ENCODE results near the gene KLHL29. TPM values are rescaled to one million over a fixed set of nuclear protein-coding genes. Genes with fewer than 3 reads are reported as not detected.

The KLHL29 gene
- total RNA-seq, 1 experiment from 2014 or later = 43.1 TPM

GRCh38 chr2:23379220-23379695 is 5.7 kb upstream of the KLHL29 start:
- H3K4me3 Mint-ChIP-seq (ENCODE audit: unreplicated experiment) = no peak overlapping the region
- no peak overlapping the region for H3K27ac Mint-ChIP-seq (ENCODE audit: low read depth, unreplicated experiment)
- H3K36me3 Mint-ChIP-seq (ENCODE audit: insufficient read depth, unreplicated experiment) = no peaks in the 10 kb centered on the region
- H3K9me3 Mint-ChIP-seq (ENCODE audit: unreplicated experiment) = no peaks in the 10 kb centered on the region
- CTCF ChIA-PET = interaction anchor here (0.6 to 0.7 kb wide), 2 partner anchors 69 to 391 kb away, joined by 3 read pairs; no protein-coding TSS in a partner anchor
- no peak for DNase-seq (ENCODE audit: unreplicated experiment)
- H3K27me3 Mint-ChIP-seq (ENCODE audit: insufficient read depth, unreplicated experiment) = no peaks in the 10 kb centered on the region
- intact Hi-C loops (cut with micrococcal nuclease) = no loop called here
- TF ChIP-seq CTCF (IDR thresholded peaks at IDR 0.05; ENCODE audit: unreplicated experiment) = no peak
- POLR2A ChIA-PET = interaction anchor here (0.6 to 0.8 kb wide), 4 partner anchors 27 to 700 kb away, joined by 3 to 4 read pairs (median 3); no protein-coding TSS in a partner anchor
- peaks cover 46% of the 10 kb centered on the region for H3K4me1 Mint-ChIP-seq (ENCODE audit: insufficient read depth, unreplicated experiment)
- BruUV-seq (replicated peaks) = no TSS peak

GRCh38 chr2:23380562-23381065 is 4.4 kb upstream of the KLHL29 start:
- H3K27me3 Mint-ChIP-seq (ENCODE audit: insufficient read depth, unreplicated experiment) = no peaks in the 10 kb centered on the region
- BruUV-seq (replicated peaks) = TSS peak; percentile 78

GRCh38 chr2:23381084-23381483 is 3.9 kb upstream of the KLHL29 start:
- peak; percentile 97 for DNase-seq (ENCODE audit: unreplicated experiment)
- TF ChIP-seq CTCF (IDR thresholded peaks at IDR 0.05; ENCODE audit: unreplicated experiment) = no peak
- Mint-ChIP-seq H3K4me3 (ENCODE audit: unreplicated experiment) (peak overlapping the region; percentile 73), H3K9me3 (ENCODE audit: unreplicated experiment) (no peaks in the 10 kb centered on the region), H3K27ac (ENCODE audit: low read depth, unreplicated experiment) (peak overlapping the region; percentile 98), H3K4me1 (ENCODE audit: insufficient read depth, unreplicated experiment) (peaks cover 49% of the 10 kb centered on the region), H3K27me3 (ENCODE audit: insufficient read depth, unreplicated experiment) (no peaks in the 10 kb centered on the region), H3K36me3 (ENCODE audit: insufficient read depth, unreplicated experiment) (no peaks in the 10 kb centered on the region)
- ChIA-PET POLR2A (interaction anchor here (0.7 to 1.2 kb wide), 3 partner anchors 12 to 328 kb away, joined by 3 read pairs; no protein-coding TSS in a partner anchor), CTCF (interaction anchor here (0.6 to 0.7 kb wide), 4 partner anchors 21 to 1022 kb away, joined by 3 to 4 read pairs (median 3); no protein-coding TSS in a partner anchor)
- TSS peak; percentile 22 for BruUV-seq (replicated peaks)
- intact Hi-C loops (cut with micrococcal nuclease) = loop anchor here (10.0 kb wide), 3 partner anchors 104 to 384 kb away; no protein-coding TSS in a partner anchor

More at GRCh38 chr2:23380562-23381065, 4.4 kb upstream of the KLHL29 start:
- intact Hi-C loops (cut with micrococcal nuclease) = loop anchor here (10.0 kb wide), 3 partner anchors 104 to 384 kb away; no protein-coding TSS in a partner anchor
- CTCF ChIA-PET = interaction anchor here (0.6 to 0.7 kb wide), 3 partner anchors 21 to 1021 kb away, joined by 3 read pairs; no protein-coding TSS in a partner anchor
- H3K27ac Mint-ChIP-seq (ENCODE audit: low read depth, unreplicated experiment) = peak overlapping the region; percentile 98
- POLR2A ChIA-PET = interaction anchor here (1.2 kb wide), 1 partner anchor 12 kb away, joined by 3 read pairs; no protein-coding TSS in a partner anchor
- no peaks in the 10 kb centered on the region for H3K9me3 Mint-ChIP-seq (ENCODE audit: unreplicated experiment)
- peak overlapping the region; percentile 73 for H3K4me3 Mint-ChIP-seq (ENCODE audit: unreplicated experiment)
- H3K4me1 Mint-ChIP-seq (ENCODE audit: insufficient read depth, unreplicated experiment) = peaks cover 49% of the 10 kb centered on the region
- H3K36me3 Mint-ChIP-seq (ENCODE audit: insufficient read depth, unreplicated experiment) = no peaks in the 10 kb centered on the region
- no peak for TF ChIP-seq CTCF (IDR thresholded peaks at IDR 0.05; ENCODE audit: unreplicated experiment)
- DNase-seq (ENCODE audit: unreplicated experiment) = peak; percentile 62

GRCh38 chr2:23381485-23381884 is 3.5 kb upstream of the KLHL29 start:
- CTCF ChIA-PET = interaction anchor here (0.6 kb wide), 2 partner anchors 20 to 79 kb away, joined by 3 to 4 read pairs; no protein-coding TSS in a partner anchor
- POLR2A ChIA-PET = interaction anchor here (0.7 to 1.2 kb wide), 3 partner anchors 12 to 328 kb away, joined by 3 read pairs; no protein-coding TSS in a partner anchor
- Mint-ChIP-seq H3K4me3 (ENCODE audit: unreplicated experiment) (no peak overlapping the region), H3K36me3 (ENCODE audit: insufficient read depth, unreplicated experiment) (no peaks in the 10 kb centered on the region), H3K4me1 (ENCODE audit: insufficient read depth, unreplicated experiment) (peaks cover 48% of the 10 kb centered on the region), H3K9me3 (ENCODE audit: unreplicated experiment) (no peaks in the 10 kb centered on the region), H3K27ac (ENCODE audit: low read depth, unreplicated experiment) (peak overlapping the region; percentile 98), H3K27me3 (ENCODE audit: insufficient read depth, unreplicated experiment) (no peaks in the 10 kb centered on the region)
- DNase-seq (ENCODE audit: unreplicated experiment) = no peak
- no TSS peak for BruUV-seq (replicated peaks)
- intact Hi-C loops (cut with micrococcal nuclease) = loop anchor here (10.0 kb wide), 3 partner anchors 103 to 383 kb away; no protein-coding TSS in a partner anchor
- TF ChIP-seq CTCF (IDR thresholded peaks at IDR 0.05; ENCODE audit: unreplicated experiment) = no peak
